ENCODE data around the gene KPTN.
A peak's percentile ranks its signal among the peaks of the same experiment; 100 is the strongest.
"Not testable (repeated sequence)": the region's sequence is repeated elsewhere in the genome, so short reads cannot be mapped to it uniquely, and the experiment has no call there.

The KPTN gene

DNA sequence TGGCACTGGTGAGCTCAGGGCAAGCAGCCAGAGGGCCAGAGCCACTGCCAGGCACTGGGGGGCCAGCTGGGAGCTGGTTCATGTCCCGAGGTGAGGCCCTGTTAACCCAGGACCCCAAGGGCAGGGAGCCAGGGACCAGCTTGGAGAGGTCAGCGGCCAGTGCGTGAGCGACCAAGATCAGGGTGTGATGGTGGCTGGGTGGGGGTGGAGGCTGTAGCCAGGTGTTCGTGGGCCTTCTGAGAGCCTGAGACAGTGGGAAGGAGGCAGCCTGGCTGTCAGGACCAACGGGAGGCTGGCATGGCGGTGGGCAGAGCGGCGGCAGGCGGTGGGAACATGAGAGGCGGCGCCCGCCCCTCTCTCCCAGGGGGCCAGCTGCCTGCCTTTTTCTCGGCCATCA, 8.1 kb upstream of the KPTN start:
- no peak for DNase-seq (ENCODE audit: low spot score)

DNA sequence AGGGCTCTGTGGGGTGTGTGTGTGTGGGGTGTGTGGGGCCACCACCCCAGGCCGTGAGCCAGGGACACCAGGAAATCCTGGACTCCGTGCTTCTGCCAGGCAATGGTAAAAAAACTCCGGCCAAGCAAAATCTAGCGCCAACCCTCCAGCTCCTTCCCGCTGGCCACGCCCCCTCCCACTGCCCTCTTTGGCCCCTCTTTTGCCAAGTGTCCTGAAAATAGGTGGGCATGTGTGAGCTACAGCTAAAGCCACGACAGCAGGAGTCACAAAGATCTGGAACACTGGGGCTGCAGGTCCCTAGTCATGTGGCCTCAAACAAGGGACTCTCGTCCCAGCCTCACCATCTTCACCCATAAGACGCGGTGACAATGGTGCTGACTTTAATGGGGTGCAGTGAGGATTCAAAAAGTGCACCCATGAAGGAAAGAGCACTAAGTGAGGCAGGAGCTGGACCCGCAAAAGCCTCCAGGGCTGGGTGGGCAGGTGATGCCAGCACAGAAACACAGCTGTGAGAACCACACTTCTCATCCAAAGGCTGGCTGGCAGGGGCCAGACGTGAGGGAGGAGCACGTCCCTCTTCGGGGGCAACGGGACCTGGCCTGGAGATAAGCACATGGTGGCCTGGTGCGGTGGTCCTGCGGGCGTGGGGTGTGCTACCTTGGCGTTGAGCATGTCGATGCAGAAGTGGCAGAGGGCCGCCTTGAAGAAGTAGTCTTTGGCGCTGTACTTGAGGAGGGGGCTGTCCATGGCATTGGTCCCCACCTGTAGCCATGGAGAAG, 7.5 kb upstream of the KPTN start:
- DNase-seq (ENCODE audit: low spot score): no peak

DNA sequence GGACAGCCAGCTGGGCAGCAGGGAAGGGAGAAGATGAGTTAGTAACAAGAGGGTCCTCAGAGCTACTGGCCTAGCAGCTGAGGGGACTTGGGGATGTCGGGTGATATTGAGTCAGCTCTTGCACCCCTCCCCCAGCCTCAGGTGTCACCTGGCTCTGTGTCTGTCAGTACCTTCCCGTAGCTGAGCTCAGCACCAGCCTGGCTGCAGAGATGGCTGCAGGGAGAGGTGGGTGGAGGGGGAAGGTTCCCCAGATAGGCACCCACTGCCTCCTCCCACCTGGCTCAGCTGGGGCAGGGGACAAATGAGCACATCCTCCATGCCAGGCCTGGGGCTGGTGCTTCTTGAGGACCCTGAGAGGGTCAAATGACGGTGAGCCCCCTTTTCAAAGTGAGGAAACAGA, 6.8 kb upstream of the KPTN start:
- no peak for DNase-seq (ENCODE audit: low spot score)

DNA sequence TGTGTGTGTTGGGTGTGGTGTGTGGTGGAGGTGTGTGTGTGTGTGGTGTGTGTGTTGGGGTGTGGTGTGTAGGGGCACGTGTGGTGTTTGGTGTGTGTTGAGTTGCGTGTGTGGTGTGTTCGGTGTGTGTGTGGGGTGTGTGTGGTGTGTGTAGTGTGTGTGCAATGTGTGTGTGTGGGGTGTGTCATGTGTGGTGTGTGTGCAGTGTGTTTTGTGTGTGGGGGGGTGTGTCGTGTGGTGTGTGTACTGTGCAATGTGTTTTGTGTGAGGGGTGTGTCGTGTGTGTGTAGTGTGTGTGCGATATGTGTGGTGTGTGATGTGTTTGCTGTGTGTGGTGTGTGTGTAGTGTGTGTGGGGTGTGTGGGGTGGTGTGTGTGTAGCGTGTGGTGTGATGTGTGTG, 6.0 kb upstream of the KPTN start:
- no peak for DNase-seq (ENCODE audit: low spot score)

DNA sequence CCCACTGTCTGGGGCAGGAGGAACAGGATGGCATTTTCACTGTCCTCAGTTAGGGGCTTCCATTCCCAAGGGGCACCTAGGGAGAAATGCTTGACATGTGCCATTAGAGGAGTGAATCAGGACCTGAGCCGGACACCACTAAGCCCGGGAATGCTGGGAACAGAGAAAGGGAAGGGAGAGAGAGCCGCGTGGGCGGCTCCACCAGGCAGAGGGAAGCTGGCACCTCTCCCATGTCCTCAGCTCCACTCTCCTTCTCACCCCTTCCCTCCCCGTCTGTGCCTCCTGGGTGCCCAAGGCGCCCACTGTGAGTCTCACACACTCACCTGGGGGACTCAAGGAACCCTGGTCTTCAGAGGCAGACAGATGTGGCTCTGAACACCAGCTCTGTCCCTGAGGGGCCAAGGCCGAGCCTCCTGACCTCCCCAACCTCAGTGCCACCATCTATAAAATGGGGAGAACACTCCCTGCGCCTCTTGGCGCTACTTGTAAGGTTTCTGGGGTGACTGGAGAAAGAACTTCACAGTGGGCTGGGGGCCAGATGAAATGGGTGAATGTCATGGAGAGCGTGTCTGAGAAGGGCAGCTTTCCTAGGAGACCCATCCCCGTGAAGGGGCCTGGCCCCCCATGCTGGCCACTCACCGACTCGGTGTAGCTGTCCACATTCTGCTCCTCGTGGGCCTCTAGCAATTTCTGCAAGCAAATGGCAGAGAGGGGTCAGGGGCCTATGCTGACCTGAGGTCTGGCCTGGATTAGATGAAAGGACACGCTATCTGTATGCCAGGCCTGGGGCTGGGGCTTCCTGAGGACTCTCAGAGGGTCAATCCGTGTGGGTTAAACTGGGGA, 5.3 kb upstream of the KPTN start:
- DNase-seq (ENCODE audit: low spot score): no peak

DNA sequence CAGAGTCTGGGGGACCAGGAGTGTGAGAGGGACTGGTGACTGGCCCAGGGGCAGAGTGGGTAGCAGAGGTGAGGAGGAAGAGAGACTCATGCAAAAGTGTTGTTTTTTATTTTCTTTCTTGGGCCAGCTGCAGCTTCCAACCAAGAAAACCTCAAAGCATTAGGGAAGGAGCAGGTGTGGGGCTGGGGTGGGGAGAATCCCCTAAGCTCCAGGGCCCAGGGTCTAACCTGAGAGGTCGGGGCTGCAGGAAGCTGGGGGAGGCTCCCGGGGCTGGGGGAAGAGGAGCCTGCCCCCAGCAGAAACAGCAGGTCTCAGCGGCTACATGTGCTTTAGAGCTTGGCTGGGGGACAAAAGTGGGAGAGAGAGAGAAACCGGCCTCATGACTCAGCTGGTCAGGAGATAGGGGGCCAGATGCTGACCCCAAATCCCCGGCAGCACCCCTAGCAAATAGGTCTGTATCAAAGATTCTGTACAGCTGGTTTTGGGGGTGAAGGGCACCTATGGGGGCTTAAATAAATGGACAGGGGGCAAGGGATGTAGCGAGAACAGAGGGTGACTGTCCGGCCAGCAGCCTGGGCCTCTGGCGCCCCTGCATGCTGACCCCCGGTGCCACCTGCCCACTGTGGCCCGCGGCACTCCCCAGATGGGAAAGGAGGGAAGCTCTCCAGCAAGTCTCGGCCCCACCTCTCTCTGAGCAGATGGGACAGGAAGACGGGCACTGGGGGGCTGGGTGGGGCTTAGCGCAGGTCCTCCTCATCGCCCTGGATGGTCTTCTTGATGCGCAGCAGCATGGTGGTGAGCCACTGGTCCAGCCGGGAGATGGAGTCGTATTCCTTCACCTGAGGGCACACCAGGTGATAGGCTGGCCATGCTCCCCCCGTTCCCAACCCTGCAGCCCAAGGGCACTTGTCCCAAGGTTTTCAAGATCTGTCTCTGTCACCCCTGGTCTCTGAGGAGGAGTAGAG, 3.8 kb upstream of the KPTN start:
- DNase-seq (ENCODE audit: low spot score): no peak

DNA sequence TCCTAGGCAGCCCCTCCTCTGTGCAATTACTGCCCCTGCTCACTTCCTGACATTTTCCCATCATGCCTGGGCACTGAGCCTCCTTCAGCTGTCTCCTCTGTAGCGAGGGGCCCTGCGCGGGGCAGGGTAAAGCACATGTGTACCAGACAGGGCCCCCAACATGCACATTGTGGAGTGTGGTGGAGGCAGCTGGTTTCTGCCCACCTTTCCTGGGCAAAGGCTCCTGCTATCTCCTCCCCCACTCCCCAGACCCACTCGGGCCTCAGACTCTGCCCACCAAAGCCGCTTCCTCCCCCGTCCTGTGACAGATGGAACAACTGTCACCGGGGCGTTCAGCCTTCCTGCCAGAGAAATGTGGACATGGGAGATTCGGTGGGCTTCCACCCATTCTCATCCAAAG, 2.9 kb upstream of the KPTN start:
- no peak for DNase-seq (ENCODE audit: low spot score)

DNA sequence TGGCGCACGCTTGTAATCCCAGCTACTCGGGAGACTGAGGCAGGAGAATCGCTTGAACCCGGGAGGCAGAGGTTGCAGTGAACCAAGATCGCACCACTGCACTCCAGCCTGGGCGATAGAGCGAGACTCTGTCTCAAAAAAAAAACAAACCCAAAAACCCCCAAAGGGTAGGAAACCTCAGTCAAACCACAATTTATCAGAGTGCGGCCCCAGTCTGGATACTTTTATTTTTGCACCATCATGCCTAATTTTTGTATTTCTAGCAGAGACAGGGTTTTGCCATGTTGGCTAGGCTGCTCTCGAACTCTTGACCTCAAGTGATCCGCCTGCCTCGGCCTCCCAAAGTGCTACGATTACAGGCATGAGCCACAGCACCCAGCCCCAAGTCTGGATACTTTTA, 2.2 kb upstream of the KPTN start:
- DNase-seq (ENCODE audit: low spot score): not testable (repeated sequence)

DNA sequence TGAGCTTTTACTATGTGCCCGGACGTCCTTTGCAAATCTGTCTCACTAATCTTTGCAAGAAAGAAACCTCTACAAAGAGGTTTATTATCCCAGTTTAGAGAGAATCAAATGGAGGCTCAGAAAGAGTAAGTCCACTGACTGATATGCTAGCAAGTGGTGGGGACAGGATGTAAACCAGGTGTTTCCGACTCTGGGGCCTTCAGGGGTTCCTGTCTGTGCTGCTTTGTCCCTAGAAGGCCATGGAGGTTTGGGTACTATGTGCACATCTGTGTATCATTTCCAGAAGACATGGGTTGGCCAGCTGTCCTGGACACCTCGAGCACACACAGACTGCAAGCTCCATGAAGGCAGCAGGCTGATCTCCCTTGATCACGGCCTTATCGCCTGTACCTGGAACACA, 1.2 kb upstream of the KPTN start:
- no peak for DNase-seq (ENCODE audit: low spot score)

DNA sequence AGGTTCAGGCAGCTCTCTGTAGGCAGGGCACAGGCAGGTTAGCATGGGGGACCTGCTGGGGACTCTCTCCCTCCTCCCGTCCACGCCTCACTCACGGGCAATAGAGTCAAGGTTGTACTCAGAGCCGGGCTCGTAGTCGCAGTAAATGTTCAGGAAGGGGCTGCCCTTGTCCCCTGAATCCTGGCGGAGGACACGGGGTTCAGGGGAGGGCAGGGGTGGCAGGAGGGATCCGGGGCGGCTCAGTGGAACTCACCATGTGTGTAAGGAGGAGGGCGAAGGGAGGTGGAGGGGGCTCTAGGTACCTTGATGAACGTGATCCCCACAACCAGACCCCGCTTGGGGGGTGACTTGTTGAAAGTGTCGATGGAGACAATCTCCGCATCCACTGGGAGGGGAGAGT, 819 bp downstream of the KPTN start:
- DNase-seq (ENCODE audit: low spot score): no peak

DNA sequence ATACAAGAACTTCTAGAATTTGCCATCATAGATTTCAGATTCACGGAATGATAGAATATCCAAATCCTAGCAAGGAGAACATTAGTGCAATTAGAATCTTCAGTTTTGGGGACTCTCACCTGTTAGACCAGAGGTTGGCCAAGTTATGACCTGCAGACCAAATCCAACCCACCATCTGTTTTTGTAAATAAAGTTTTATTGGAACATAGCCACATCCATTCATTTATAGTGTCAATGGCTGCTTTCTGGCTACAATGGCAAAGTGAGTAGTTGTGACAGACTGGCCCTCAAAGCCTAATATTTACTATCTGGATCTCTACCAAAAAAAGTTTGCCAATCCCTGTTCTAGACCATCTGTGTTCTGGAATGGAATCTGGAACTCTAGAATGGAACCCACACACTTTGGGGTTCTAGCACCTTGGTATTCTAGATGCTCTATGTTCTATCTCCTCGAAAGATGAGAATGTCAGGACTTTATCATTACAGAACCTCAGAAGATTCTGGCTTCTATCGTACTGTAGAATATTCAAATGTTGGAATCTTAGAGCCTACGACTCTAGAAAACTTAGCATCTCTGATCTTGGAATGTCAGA, 2.5 kb downstream of the KPTN start:
- no peak for DNase-seq (ENCODE audit: low spot score)

DNA sequence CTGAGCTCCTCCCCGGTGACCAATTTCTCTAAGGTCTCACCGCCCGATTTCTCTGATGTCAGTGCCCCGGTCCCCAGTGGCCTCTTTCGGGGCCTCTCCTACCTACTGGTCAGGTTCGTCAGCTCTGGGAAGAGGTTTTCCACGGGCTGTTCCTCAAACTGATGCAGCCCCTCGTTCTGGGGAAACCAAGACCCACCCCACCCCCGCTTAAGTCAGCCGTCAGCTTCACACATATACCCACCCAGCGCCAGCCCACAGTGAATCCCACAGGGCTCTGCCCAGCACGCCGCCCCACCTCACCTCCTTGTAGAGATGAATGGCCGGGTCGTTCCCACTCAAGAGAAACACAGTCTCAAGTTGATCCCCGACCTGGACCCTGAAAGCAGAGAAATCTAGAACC, 3.4 kb downstream of the KPTN start:
- no peak for DNase-seq (ENCODE audit: low spot score)

DNA sequence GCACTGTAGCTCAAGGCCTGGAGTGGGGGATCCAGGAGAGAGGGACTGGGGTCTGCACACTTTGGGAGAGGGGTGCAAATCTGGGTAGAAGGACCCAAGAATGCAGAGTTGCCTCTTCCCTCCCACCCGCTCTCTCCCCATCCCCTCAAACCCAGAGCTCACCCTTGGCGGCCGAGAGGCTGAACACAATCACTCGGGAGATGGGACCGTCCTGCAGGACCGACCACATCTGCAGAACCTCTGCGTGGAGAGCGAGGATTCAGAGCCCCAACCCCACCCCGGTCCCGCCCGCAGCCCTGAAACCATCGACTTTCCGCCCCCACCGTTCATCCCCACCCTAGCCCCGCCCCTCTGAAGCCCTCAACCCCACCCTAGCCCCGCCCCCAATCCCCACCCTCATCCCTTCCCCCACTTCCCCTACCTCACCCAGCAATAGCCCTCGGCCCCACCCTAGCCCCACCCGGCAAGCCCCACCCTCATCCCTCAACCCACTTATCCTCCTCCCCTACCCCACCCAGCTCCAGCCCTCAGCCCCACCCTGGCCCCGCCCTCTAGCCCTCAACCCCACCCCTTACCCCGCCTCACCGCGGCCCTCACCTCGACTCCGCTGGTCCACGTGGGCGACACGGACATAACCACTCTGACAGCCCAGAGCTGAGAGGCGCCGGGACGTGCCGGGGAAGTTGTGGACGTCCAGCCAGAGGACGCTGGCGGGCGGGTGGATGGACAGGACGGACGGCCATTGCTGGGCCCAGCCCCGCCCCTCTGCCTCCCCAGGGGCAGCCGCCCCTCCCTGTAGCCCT, 4.1 kb downstream of the KPTN start:
- DNase-seq (ENCODE audit: low spot score): no peak

DNA sequence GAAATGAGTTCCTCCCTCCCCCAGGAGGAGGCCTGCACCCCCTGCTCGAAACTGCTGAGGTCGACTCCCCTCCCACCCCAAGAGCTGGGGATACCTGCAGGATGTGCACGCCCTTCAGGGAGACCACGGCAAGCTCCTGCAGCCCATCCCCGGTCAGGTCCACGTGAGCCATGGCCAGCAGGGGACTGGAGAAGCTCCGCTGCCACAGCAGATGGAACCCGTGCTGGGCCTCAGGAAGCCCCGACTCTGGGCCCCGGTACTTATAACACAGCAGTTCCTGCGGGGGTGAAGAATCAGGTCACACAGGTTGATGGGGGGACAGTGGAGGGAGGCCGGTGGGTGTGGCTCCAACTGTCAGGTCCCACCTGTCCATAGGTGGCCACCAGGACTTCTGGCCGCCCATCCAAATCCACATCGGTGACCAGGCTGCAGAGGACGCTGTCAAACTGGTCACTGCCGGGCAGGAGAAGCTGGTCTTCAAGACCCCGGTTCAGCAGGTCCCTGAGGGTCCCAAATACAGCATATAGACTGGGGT, 7.5 kb downstream of the KPTN start:
- DNase-seq (ENCODE audit: low spot score): no peak

DNA sequence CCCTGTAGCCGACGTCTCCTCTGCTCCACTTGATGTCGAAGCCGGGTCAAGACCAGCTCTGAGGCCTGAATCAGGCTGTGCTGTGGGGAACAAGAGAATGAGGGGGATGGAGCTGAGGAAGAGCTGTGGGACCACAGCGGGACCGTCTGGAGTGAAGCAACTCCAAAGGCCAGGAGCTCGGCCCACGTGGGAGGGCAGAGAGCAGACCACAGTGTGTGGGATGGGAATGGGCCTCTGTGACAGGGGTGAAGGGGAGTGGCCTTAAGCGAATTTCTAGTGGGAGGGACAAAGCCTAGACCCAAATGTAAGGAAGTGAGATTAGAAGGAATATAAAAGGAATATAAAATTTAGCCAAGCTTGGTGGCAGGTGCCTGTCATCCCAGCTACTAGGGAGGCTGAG, 8.6 kb downstream of the KPTN start:
- DNase-seq (ENCODE audit: low spot score): no peak

DNA sequence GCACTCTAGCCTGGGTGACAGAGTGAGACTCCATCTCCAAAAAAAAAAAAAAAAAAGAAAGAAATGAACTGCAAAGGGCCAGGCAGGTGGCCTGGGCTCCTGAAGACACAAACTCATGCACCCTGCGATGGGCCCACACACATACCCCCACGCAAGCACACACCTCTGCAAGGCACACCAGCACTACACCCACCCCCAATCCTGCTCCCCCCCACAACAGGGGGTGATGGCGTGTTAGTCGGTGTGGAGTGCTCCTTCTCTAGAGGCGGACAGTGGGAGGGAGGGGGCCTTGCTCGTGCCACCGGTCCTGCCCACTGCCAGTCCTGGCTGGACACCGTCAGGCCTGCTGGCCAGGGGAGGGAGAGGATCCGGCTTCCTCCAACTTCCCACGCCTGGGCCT, 10.7 kb downstream of the KPTN start:
- no peak for DNase-seq (ENCODE audit: low spot score)

DNA sequence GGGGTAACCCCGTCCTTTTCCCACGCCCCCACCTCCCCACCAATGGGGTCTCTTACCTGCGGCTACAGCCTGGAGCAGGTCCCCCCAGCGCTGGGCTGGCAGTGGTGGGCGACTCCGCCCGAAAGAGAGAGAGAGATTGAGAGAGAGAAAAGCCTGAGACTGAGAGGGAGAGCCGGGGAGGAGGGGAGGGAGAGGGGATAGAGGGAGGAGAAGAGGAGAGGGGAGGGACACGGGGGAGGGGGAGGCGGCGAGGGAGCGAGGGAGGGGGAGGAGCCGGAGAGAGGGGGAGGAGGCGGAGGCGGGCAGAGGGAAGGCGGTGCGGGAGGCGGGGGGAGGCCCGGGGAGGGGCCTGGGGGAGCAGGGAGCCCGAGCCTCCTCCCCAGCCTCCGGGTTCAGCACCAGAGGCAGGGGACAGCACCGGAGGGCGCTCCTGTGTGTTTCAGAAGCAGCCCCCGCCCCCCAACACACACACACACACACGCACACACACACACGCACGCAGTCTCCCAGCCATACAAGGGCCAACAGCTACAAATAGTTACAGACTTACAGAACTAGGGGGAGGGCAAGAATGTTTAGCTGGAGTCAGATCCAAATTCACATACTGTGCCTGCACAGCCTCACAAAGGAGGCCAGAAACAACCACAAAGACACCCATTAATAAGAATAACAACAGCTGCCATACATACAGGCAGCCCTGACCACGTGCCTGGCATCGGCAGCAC, 12.1 kb downstream of the KPTN start, which contains the start of gene SLC8A2:
SLC8A2 (minus strand) TSS at position 161 of the 725 bp plus-strand sequence. CDS start 5,490 bp downstream, outside the sequence.
- DNase-seq (ENCODE audit: low spot score): peak; percentile 67

DNA sequence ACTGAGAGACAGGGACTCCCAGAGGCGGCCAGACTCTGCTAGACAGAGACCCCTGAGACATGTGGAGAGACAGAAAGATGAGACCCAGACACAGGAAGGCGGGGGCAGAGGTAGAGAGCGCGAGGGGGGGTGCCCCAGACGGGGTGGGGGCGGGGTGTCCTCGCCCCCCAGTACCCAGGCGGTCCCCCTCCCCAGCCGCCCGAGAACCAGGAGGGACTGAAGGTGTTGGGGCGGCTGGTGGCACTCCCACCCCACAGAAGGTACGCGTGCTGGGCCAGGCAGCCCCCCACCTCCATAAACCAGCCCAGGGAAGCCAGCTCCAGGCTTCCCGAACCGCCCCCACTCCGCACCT, 12.7 kb downstream of the KPTN start:
- no peak for DNase-seq (ENCODE audit: low spot score)

DNA sequence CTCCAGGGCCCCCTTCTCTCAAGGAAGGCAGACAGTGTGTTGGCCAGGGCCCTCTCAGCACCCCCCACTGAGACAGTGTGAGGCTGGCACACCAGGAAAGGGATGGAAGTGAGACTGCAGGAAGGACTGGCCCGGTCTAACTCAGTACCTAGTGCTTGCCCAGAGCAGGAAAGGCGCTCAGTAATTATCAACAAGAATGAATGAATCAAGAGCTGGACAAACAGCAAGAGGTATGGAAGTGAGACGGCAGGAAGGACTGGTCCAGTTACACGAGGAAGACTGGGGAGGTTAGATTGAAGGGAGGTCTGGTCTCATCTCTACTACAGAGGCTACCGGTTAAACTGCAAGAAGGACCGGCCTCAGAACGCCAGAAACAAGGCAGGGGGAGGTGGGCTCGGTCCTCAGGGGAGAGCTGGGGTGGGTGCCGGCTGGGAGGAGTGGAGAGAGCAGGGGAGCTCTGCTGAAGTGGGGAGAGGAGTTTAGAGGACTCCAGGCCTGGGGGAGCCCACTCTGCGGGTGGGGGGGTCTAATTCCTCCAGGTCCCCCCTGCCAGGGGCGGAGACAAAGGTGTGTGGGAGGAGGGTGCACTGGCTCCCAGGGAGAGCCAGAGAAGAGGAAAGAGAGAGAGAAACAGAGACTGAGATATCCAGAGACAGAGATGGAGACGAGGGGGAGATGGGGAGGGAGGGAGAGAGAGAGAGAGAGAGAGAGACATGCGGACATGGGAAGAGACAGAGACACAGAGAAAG, 13.4 kb downstream of the KPTN start:
- no peak for DNase-seq (ENCODE audit: low spot score)

Measured in Ammon's horn (tissue), 1 donor.